K562 (cell line): ENCODE measurements around the gene TRIM68. TPM values are rescaled to one million over a fixed set of nuclear protein-coding genes. Genes with fewer than 3 reads are reported as not detected.

Source experiments
- ATAC-seq: fragments of 200-7000 bp; cut with Tn5 transposase; 3 replicates; pipeline ENCODE4 v1.9.1; 2020; ENCODE audit warnings: moderate library complexity
- BruUV-seq: library from RNA; stranded (reverse); fragments of 400-500 nt; replicated peaks from 2 replicates; lab custom pipeline; 2021; lab: Mats Ljungman, UMichigan
- CTCF ChIA-PET: fragments of 300-600 bp; formaldehyde crosslinking; extraction: SDS; loops from one replicate; lab custom pipeline; 2021; ENCODE audit warnings: low intra/inter-chr PET ratio; lab: Yijun Ruan, JAX
- POLR2A ChIA-PET: fragments of 300-600, 350-650 bp; sonication (Branson Sonifier 250); formaldehyde crosslinking; extraction: SDS; loops from one replicate; lab custom pipeline; 2021; ENCODE audit warnings: antibody characterized with exemption, inconsistent platforms; lab: Yijun Ruan, JAX
- DNase-seq, 4 experiments: peaks; one replicate each; pipeline versions ENCODE4 v3.0.0 to v3.0.0-alpha.2; 2011 to 2018; ENCODE audit warnings: low spot score in 3 of 4, mixed read lengths in 3 of 4; ENCODE audit errors: extremely low read depth in 1 of 4
- FAIRE-seq: peaks from 2 replicates; lab custom pipeline; 2011; peaks lifted over from hg19 to GRCh38; lab: Jason Lieb, UNC
- H2AFZ ChIP-seq: 2 replicates; pipeline ENCODE4 v1.6.0; 2011; ENCODE audit warnings: low read depth, low read length, control low read depth, inconsistent platforms
- H3K27ac ChIP-seq: fragments of 200-600 bp; 3 replicates; pipeline ENCODE4 v1.8.0; 2011; ENCODE audit warnings: low read depth, mild to moderate bottlenecking, control low read depth, inconsistent platforms, low read length, moderate library complexity, mixed read lengths; ENCODE audit errors: extremely low read depth
- H3K27me3 ChIP-seq, 2 experiments: fragments of 300-600 bp in 1 of 2; 2 replicates in 1 of 2; 3 replicates in 1 of 2; pipeline versions ENCODE4 v1.6.0 to v1.8.0; 2011; ENCODE audit warnings: inconsistent platforms in 2 of 2, low read length in 2 of 2, mild to moderate bottlenecking in 1 of 2, mixed read lengths in 1 of 2, moderate library complexity in 1 of 2; ENCODE audit not compliant: control insufficient read depth in 2 of 2, insufficient read depth in 2 of 2
- H3K36me3 ChIP-seq: fragments of 300-600 bp; 3 replicates; pipeline ENCODE4 v1.8.0; 2011; ENCODE audit warnings: mild to moderate bottlenecking, low read length, inconsistent platforms; ENCODE audit not compliant: control insufficient read depth, insufficient read depth
- H3K4me1 ChIP-seq, 2 experiments: fragments of 200-600 bp in 1 of 2; replicated peaks in 1 of 2; 2 replicates in 1 of 2; 3 replicates in 1 of 2; pipeline versions ENCODE4 v1.5.1 to v1.8.0; 2011; ENCODE audit warnings: inconsistent platforms in 2 of 2, low read length in 2 of 2, mild to moderate bottlenecking in 1 of 2, mixed read lengths in 1 of 2, moderate library complexity in 1 of 2; ENCODE audit not compliant: control insufficient read depth in 2 of 2, insufficient read depth in 2 of 2
- H3K4me2 ChIP-seq: 2 replicates; pipeline ENCODE4 v1.6.1; 2011; ENCODE audit warnings: low read length, control low read depth, inconsistent platforms, mixed read lengths; ENCODE audit not compliant: insufficient read depth
- H3K4me3 ChIP-seq: fragments of 200-600 bp; sonication (generic), shearing (Covaris generic); 2 replicates; pipeline ENCODE4 v1.5.1; 2016; ENCODE audit warnings: control low read depth, inconsistent platforms
- H3K79me2 ChIP-seq: fragments of 200-600 bp; 3 replicates; pipeline ENCODE4 v1.8.0; 2011; ENCODE audit warnings: low read length, inconsistent platforms; ENCODE audit not compliant: control insufficient read depth, insufficient read depth
- H3K9ac ChIP-seq, 2 experiments: 2 replicates each; pipeline versions ENCODE4 v1.6.0 to v1.6.1; 2011; ENCODE audit warnings: low read depth in 2 of 2, low read length in 2 of 2, control low read depth in 1 of 2, inconsistent platforms in 1 of 2, mild to moderate bottlenecking in 1 of 2, mixed read lengths in 1 of 2; ENCODE audit not compliant: insufficient read depth in 1 of 2
- H3K9me1 ChIP-seq: one replicate; pipeline ENCODE4 v1.6.0; 2011; ENCODE audit warnings: inconsistent platforms, mild to moderate bottlenecking, low read length, moderate library complexity; ENCODE audit not compliant: control insufficient read depth, insufficient read depth
- H3K9me3 ChIP-seq: replicated peaks from 2 replicates; pipeline ENCODE4 v1.5.1; 2011; ENCODE audit warnings: low read depth, low read length, inconsistent platforms; ENCODE audit not compliant: control insufficient read depth, insufficient read depth
- H4K20me1 ChIP-seq: replicated peaks from 2 replicates; pipeline ENCODE4 v1.6.1; 2011; ENCODE audit warnings: low read length, inconsistent platforms, mixed read lengths; ENCODE audit not compliant: control insufficient read depth, insufficient read depth
- CHD1 ChIP-seq: fragments of 200-600 bp; sonication (generic); IDR thresholded peaks from one replicate; pipeline ENCODE4 v1.6.1; 2012; ENCODE audit warnings: mild to moderate bottlenecking, moderate library complexity, low read length, inconsistent platforms
- EHMT2 ChIP-seq: fragments of 450-650 bp; IDR thresholded peaks from 2 replicates; pipeline ENCODE4 v1.6.1; 2018; ENCODE audit warnings: antibody characterized with exemption
- FOXK1 ChIP-seq: sonication (generic); formaldehyde crosslinking; IDR thresholded peaks from 2 replicates; pipeline ENCODE4 v1.8.0; 2022; ENCODE audit warnings: missing genetic modification reagents, mild to moderate bottlenecking, borderline replicate concordance
- IRF2 ChIP-seq: sonication (generic); formaldehyde crosslinking; IDR thresholded peaks from 2 replicates; pipeline ENCODE4 v1.8.1; 2022; ENCODE audit warnings: mild to moderate bottlenecking, missing genetic modification reagents
- NFIC ChIP-seq: fragments of 450-650 bp; IDR thresholded peaks from 2 replicates; pipeline ENCODE4 v1.6.1; 2017; ENCODE audit warnings: mild to moderate bottlenecking, inconsistent platforms
- NR1H2 ChIP-seq: sonication (generic); formaldehyde crosslinking; IDR thresholded peaks from 2 replicates; pipeline ENCODE4 v1.4.0; 2020; ENCODE audit warnings: mild to moderate bottlenecking, missing genetic modification reagents
- NR4A1 ChIP-seq, 2 experiments: fragments of 250-450 bp in 1 of 2; fragments of 450-650 bp in 1 of 2; sonication (Bioruptor Pico) in 1 of 2; IDR thresholded peaks; 2 replicates each; pipeline versions ENCODE4 v1.4.0 to v1.6.1; 2016 to 2020; ENCODE audit warnings: mild to moderate bottlenecking in 2 of 2, missing compliant biosample characterization in 1 of 2, missing genetic modification characterization in 1 of 2, moderate library complexity in 1 of 2
- RCOR1 ChIP-seq, 2 experiments: IDR thresholded peaks; 2 replicates each; pipeline ENCODE4 v1.6.1; 2012; ENCODE audit warnings: low read depth in 2 of 2, low read length in 2 of 2, borderline replicate concordance in 1 of 2, improper control_type of control experiment in 1 of 2
- SMAD1 ChIP-seq: fragments of 150-350 bp; IDR thresholded peaks from 2 replicates; pipeline ENCODE4 v1.6.1; 2014; ENCODE audit warnings: low read length, low read depth; ENCODE audit not compliant: partially characterized antibody
- SRSF7 ChIP-seq: fragments of 200-400 bp; formaldehyde crosslinking; optimal IDR thresholded peaks from 2 replicates; pipeline ENCODE3; 2017; ENCODE audit warnings: mild to moderate bottlenecking, low read depth, low read length
- STAT5A ChIP-seq: IDR thresholded peaks from 2 replicates; pipeline ENCODE4 v1.6.1; 2012; ENCODE audit warnings: low read length, inconsistent platforms, borderline replicate concordance
- TSC22D4 ChIP-seq: fragments of 450-650 bp; IDR thresholded peaks from 2 replicates; pipeline ENCODE4 v1.6.1; 2016; ENCODE audit warnings: missing genetic modification characterization, missing biosample characterization, control low read depth
- ZKSCAN8 ChIP-seq: fragments of 200-800 bp; sonication (Bioruptor generic); IDR thresholded peaks from 2 replicates; pipeline ENCODE4 v1.6.1; 2016; ENCODE audit warnings: missing genetic modification characterization, missing compliant biosample characterization
- ZNF133 ChIP-seq: fragments of 250-450 bp; sonication (Bioruptor Pico); IDR thresholded peaks from 2 replicates; pipeline ENCODE4 v1.4.0; 2020; ENCODE audit warnings: mild to moderate bottlenecking
- ZNF408 ChIP-seq: fragments of 250-450 bp; sonication (Bioruptor Pico); IDR thresholded peaks from 2 replicates; pipeline ENCODE4 v1.4.0; 2020; ENCODE audit warnings: low read depth, mild to moderate bottlenecking, moderate library complexity
- ZNF57 ChIP-seq: fragments of 450-650 bp; formaldehyde crosslinking; IDR thresholded peaks from 2 replicates; pipeline ENCODE4 v1.4.0; 2020; ENCODE audit warnings: mild to moderate bottlenecking, moderate library complexity
- WGBS: fragments of 100-300 bp; shearing (Covaris generic); methylation state at CpG from one replicate; pipeline ENCODE4 v1.1.6; 2016; ENCODE audit warnings: low coverage, mixed read lengths; ENCODE audit not compliant: insufficient coverage; ENCODE audit errors: missing lambda C conversion rate; 5-methylcytosine and 5-hydroxymethylcytosine counted together
- in situ Hi-C: fragments of 300-500 bp; cut with MboI; formaldehyde crosslinking; loops from 4 replicates; pipeline ENCODE4 v1.15.0; 2018; ENCODE audit warnings: inconsistent platforms, mixed read lengths
- intact Hi-C: fragments of 100-400 bp; cut with micrococcal nuclease; formaldehyde crosslinking; loops from 2 replicates; pipeline ENCODE4 v1.14.2; 2022
- polyA plus RNA-seq, 8 experiments: library from polyadenylated mRNA; depleted of rRNA in 4 of 8; stranded (reverse) in 5 of 8; unstranded in 3 of 8; fragments of >200 nt; fragmentation: Nextera tagmentation in 2 of 8; fragmentation: Illumina TruSeq in 1 of 8; extraction: Ambion mirVana in 2 of 8; extraction: Trizol in 1 of 8; gene quantifications; 2 replicates each; pipeline versions ENCODE4 v1.2.1 to v1.2.3, GENCODE V29; 2011 to 2014; ENCODE audit warnings: inconsistent platforms in 1 of 8, missing spikeins in 1 of 8
- total RNA-seq, 7 experiments: library from RNA; depleted of rRNA in 6 of 7; stranded (reverse); fragments of >200 nt in 6 of 7; fragmentation: Illumina TruSeq in 2 of 7; extraction: Trizol in 2 of 7; gene quantifications; 2 replicates each; pipeline versions ENCODE4 v1.2.1 to v1.2.3, GENCODE V29; 2011 to 2021; ENCODE audit warnings: low replicate concordance in 1 of 7
- TF ChIP-seq, protein P1 (sequence below): fragments of 450-650 bp; IDR thresholded peaks from 2 replicates; pipeline ENCODE4 v1.6.1; 2016; ENCODE audit warnings: antibody characterized with exemption

TRIM68 gene
- total and polyA plus RNA-seq, 9 of the 15 experiments (the other 6 are each of a cell fraction or from before 2014, with no cell fraction given) = 5.2 to 10.9 (median 7.9) TPM

DNA sequence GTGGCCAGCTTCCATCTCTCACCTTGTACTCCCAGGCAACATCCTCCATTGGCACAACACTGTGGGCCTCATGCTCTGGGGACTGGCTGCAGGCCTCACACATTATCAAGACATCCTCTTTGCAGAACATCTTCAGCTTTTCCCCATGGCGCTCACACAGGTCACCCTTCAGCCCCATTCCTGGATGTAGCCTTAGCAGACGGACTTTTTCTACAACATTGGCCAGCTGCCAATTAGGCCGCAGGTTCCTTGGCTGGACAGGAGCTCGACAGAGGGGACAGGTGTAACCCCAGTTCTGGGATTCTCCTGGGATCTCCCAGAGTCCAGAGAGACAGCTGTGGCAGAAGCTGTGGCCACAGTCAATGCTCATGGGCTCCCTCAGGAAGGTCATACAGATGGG, 3.0 kb downstream of the TRIM68 start:
- no peak overlapping the region for H3K27ac ChIP-seq
- FAIRE-seq (no peak), DNase-seq (no peak), ATAC-seq (no peak)
- H2AFZ ChIP-seq = no peak overlapping the region
- POLR2A ChIA-PET = interaction anchor here (1.0 kb wide), 1 partner anchor 9 kb away, joined by 3 read pairs; no protein-coding TSS in a partner anchor
- no peaks in the 10 kb centered on the region for H3K9me1 ChIP-seq
- H3K79me2 ChIP-seq = peaks cover 11% of the 10 kb centered on the region; the same call in 2 of the 3 replicates
- H3K9ac ChIP-seq = no peak overlapping the region
- WGBS = 95% methylated on average over 4 of the region's 4 CpGs
- no TSS peak for BruUV-seq
- H3K9me3 ChIP-seq = no peaks in the 10 kb centered on the region
- H3K27me3 ChIP-seq = no peaks in the 10 kb centered on the region
- no peaks in the 10 kb centered on the region for H4K20me1 ChIP-seq
- in situ Hi-C loops = no loop called here
- no peak overlapping the region for H3K4me3 ChIP-seq
- peaks cover 21% of the 10 kb centered on the region; the same call in 2 of the 3 replicates for H3K36me3 ChIP-seq
- CTCF ChIA-PET = no interaction called here
- peaks cover 9 to 14% of the 10 kb centered on the region in 2 experiments; a peak in 3 of 5 replicates for H3K4me1 ChIP-seq
- TF ChIP-seq NFIC (peak; percentile 79), SMAD1 (no peak), ZNF408 (CRISPR knock-in tag) (no peak), STAT5A (no peak)
- intact Hi-C loops = no loop called here
- no peak overlapping the region for H3K4me2 ChIP-seq

DNA sequence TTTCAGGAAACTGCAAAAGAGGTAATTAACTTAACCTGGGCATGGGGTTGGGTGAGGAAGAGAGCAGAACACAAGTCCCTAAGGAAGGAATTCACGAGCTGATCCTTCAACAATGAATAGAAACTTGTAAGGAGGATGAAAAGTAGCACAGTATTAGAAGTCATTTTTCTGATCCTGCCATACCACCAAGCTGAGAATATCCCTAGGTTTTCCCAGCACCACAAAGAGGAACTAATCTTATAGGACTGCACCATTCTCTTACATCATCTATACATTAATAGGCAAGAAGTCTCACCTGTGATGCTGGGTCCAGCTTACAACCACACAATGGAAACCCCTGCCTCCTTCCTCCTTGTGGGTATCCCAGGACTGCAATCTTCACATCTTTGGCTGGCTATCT, 14.3 kb downstream of the TRIM68 start, which contains the start of gene OR52I1:
OR52I1 (plus strand) TSS at position 301 of the 400 bp plus-strand sequence; CDS start at position 301, 0 bp downstream.
- ChIA-PET POLR2A (interaction anchor here (0.9 kb wide), 1 partner anchor 13 kb away, joined by 3 read pairs; no protein-coding TSS in a partner anchor), CTCF (no interaction called here)
- FAIRE-seq (no peak), ATAC-seq (no peak), DNase-seq (no peak)
- Histone ChIP-seq H4K20me1 (no peaks in the 10 kb centered on the region), H3K4me1 (no peaks in the 10 kb centered on the region), H3K9ac (no peak within 1 kb of the TSS), H3K4me3 (no peak within 1 kb of the TSS), H3K27me3 (peaks cover 8 to 9% of the 10 kb centered on the region in 2 experiments; a peak in 3 of 5 replicates), H3K36me3 (no peaks in the 10 kb centered on the region; the same call in 2 of the 3 replicates), H3K9me3 (no peaks in the 10 kb centered on the region), H3K79me2 (no peaks in the 10 kb centered on the region), H3K9me1 (no peaks in the 10 kb centered on the region), H3K27ac (no peak within 1 kb of the TSS), H3K4me2 (no peak within 1 kb of the TSS), H2AFZ (no peak within 1 kb of the TSS)
- intact Hi-C loops = no loop called here
- no TSS peak for BruUV-seq
- in situ Hi-C loops = no loop called here
- 0% methylated on average over 1 of the region's 1 CpG for WGBS
- TF ChIP-seq ZNF133 (CRISPR knock-in tag) (no peak), ZKSCAN8 (CRISPR knock-in tag) (no peak), SRSF7 (no peak), RCOR1 (IDR thresholded peaks at IDR 0.05; ENCODE audit: borderline replicate concordance in 1 of 2, low read depth in 2 of 2, low read length in 2 of 2) (no peak), IRF2 (CRISPR knock-in tag) (no peak), NR1H2 (CRISPR knock-in tag) (no peak), TSC22D4 (tag) (no peak), FOXK1 (CRISPR knock-in tag) (no peak), EHMT2 (no peak), NR4A1 (CRISPR knock-in tag; IDR thresholded peaks at IDR 0.05) (no peak), NR4A1 (tag; IDR thresholded peaks at IDR 0.05) (no peak), CHD1 (no peak), ZNF57 (no peak)
- TF ChIP-seq, protein P1, sequence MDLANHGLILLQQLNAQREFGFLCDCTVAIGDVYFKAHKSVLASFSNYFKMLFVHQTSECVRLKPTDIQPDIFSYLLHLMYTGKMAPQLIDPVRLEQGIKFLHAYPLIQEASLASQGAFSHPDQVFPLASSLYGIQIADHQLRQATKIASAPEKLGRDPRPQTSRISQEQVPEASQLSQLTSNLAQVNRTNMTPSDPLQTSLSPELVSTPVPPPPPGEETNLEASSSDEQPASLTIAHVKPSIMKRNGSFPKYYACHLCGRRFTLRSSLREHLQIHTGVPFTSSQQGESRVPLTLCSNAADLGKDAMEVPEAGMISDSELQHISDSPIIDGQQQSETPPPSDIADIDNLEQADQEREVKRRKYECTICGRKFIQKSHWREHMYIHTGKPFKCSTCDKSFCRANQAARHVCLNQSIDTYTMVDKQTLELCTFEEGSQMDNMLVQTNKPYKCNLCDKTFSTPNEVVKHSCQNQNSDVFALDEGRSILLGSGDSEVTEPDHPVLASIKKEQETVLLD = no peak
